NCI-H69 (cell line): ENCODE measurements around the gene C1QTNF12.
A peak's percentile ranks its signal among the peaks of the same experiment; 100 is the strongest.

Experiments
- DNase-seq: peaks from one replicate; lab custom pipeline; 2025; lab: John Stamatoyannopoulos, UW

Gene C1QTNF12

DNA sequence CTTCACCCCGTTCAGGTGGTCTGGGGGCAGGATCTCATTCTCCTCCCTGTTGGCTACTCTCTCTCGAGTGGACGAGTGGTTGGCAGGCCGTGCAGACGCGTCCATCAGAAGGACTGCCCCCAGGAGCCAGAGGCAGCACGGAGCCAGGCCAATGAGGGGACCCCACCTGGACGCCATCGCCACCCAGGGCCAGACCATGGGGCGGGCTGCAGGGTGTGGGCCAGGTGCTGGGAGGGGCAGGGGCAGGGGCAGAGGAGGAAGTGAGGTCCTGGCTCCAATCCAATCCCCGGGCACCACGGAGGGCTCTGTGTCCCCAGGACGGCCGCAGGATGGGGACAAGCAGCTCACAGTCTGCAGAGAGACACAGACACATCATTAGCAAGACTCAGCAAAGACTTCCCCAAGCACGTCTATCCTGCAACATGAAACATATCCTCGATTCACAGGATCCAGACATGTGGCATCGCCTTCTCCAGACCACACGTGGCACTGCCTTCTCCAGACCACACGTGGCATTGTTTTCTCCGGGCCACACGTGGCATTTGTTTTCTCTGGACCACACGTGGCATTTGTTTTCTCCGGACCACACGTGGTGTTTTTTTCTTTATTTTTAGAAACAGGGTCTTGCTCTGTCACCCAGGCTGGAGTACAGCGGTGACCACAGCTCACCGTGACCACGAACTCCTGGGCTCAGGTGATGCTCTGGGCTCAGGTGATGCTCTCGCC, 17.8 kb downstream of the C1QTNF12 start:
- no peak for DNase-seq

GRCh38 chr1:1228187-1228586, 18.3 kb downstream of the C1QTNF12 start:
- DNase-seq = no peak

DNA sequence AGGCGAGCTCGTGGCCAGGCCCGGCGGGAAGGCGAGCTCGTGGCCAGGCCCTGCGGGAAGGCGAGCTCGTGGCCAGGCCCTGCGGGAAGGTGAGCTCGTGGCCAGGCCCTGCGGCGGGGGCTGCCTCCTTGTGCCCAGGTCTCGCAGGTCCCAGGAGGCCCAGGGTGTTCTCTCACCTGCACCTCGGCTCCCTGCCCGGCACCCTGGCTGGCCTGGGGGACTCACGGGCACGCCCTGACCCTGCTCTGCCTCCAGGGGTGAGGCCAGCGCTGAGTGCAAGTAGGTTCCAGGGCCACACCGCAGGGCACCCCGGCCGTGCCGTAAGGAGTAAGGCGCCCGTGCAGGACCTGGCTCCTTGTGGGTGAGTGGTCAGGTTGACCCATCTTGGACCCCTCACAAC, 19.1 kb downstream of the C1QTNF12 start:
- no peak for DNase-seq

DNA sequence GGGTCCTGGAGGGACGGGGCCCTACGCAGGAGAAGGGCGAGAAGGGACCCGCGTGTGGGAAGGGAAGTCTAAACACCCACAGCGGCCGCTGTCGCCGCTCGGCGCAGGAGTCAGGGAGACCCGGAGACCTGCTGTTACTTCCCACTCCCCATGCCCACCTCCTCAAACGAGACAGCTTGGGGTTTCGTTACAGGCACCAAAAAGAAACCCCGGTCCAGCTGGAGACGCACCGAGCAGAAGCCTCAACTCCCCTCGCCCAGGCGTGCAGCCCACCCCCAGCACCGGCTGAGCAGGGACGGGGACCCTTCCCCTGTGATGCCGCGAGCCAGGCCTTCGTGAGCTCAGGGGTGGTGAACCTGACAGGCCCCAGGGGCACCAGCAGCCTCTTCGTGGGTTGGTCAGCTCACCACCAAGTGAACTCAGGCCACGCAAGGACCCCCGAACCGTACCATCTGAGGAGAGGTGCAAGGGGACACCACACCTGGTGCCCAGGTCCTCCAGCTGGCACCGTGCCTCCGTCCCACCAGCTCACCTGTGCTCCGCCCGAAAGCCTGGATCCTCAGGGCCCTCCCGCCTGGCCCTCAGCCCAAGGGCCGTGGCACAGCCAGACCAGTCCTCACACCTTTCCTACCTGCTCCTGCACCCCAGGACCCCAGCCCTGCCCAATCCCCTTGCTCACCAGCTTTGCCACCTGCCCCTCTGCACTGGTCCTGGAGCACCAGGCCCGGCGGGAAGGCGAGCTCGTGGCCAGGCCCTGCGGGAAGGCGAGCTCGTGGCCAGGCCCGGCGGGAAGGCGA, 19.8 kb downstream of the C1QTNF12 start:
- DNase-seq = no peak

GRCh38 chr1:1225913-1226312, 20.6 kb downstream of the C1QTNF12 start:
- DNase-seq = no peak

GRCh38 chr1:1225238-1225845, 21.2 kb downstream of the C1QTNF12 start:
- DNase-seq = no peak

GRCh38 chr1:1223891-1224290, 22.6 kb downstream of the C1QTNF12 start:
- DNase-seq = no peak

DNA sequence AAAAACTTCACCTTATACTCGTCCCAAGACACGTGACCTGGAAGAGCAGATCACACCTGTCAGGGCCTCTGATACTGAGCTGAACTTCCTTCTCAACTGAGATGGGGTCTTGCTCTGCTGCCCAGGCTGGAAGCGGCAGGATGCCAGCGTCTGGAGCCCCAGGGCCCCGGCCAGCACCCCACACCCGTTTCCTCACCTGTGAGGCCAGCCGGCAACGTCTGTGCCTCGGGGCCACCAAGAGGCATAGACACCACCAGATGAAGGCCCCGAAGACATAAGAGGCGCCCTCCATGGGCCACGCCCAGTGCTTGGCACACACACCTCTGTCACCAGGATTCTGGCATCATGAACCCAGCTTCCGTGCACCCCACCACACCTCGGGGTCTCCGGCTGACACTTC, 23.2 kb downstream of the C1QTNF12 start:
- DNase-seq = no peak

GRCh38 chr1:1222575-1223225, 23.8 kb downstream of the C1QTNF12 start:
- no peak for DNase-seq

- no peak for DNase-seq
Observed at GRCh38 chr1:1221887-1222574, 24.5 kb downstream of the C1QTNF12 start.

DNA sequence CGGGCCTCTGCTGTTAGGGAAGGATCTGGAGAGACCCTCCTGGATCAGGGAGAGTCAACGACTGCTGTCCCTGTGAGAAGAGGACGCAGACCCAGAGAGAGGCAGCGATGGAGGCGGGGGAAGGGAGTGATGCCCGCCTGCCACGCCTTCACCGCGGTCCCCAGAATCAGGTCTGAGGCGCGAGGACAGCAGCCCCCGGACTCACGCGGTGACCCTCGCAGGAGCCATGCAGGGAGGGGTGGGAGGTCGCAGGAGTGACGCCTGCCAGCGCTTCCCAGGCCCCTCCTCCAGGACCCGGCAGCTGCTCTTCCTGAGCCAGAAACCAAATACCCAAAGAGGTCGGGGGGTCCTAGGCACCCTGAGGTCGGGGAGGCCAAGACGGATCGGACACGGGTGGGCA, 26.3 kb downstream of the C1QTNF12 start:
- no peak for DNase-seq

DNA sequence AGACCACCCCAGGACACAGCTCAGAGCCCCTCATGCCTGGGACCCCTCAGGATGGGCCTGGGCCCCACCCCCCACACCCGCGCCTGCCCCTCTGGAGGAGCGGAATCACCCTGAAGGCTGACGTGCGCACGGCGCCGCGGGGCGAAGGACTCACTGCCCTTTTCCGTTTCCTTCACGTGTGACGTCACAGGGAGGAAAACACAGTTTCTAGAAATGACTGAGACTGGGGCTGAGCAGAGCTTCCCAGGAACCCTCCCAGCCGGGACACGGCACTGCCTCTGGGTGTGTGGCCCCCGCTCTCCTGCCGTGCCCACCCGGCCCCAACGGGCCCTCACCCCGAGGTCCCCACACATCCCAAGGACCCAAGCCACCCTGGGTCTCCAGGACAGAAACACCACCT, 27.2 kb downstream of the C1QTNF12 start:
- DNase-seq = no peak

DNA sequence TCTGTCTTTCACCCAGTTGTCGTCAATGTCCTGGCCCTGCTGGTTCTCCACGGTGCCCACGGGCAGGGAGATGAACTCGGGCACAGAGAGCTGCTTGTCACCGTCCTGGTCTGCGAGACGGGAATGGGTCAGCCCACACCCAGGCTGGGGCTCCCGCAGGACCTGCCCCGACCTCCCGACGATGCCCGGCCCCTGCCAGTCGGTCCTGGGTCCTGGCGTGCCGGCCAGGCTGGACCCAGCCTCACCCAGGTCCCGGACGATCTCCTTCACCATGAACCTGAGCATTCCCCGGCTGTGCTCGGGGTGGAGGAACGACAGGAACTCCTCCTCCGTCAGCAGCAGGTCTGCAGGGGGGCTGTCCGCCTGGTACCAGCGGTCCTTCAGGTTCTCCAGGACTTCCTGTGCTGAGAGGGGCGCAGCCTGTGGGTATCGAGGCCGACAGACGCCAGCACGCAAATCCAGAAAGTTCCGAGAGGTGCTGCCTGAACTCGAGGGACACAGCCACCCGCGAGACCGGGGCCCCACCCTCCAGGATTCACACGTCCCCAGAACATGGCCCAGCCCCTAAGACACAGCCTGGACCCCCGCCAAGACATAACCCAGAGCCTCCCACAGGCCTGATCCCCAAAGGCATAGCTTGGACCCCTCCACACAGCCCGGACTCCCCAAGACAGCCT, 27.9 kb downstream of the C1QTNF12 start:
- DNase-seq = no peak

DNA sequence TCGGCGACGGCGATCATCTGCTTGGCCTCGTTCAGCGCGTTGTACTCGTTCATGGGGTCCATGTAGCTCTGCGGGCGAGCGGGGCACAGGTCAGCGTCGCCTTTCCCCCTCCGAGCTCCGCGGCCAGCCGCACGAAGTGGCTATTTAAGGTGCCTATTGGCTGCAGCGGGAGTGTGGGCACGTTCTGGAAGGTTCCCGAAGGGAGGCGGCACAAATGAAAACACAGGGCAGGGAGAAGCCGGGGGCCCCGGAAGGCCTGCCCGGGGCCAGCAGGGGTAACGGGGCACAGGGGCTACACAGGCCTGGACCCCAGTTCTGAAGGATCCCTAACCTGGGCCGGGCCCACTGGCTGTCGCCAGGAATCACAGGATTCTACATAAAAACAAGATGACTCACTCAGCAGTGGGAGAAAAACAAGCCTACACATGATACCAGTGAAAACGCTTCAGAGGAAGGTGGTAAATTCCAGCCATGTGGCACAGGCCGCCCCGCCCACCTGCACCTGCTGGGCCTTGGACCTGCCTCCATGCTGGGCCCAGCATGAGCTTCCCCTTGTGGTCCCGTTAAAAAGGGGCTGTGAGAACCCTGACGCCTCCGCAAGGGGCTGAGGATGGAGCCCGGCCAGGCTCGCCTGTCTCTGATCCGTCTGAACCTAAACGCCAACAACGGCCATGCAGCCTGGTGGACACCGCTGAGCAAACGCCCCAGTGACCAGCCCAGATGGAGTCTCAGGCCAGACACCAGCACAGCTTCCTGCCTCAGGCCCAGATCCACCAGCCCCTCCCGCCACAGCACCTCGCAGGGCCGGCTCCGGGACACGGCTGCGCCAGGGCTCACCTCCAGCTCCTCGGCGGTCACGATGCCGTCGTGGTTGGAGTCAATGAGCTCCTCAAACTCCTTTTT, 28.6 kb downstream of the C1QTNF12 start:
- peak; percentile 14 for DNase-seq

DNA sequence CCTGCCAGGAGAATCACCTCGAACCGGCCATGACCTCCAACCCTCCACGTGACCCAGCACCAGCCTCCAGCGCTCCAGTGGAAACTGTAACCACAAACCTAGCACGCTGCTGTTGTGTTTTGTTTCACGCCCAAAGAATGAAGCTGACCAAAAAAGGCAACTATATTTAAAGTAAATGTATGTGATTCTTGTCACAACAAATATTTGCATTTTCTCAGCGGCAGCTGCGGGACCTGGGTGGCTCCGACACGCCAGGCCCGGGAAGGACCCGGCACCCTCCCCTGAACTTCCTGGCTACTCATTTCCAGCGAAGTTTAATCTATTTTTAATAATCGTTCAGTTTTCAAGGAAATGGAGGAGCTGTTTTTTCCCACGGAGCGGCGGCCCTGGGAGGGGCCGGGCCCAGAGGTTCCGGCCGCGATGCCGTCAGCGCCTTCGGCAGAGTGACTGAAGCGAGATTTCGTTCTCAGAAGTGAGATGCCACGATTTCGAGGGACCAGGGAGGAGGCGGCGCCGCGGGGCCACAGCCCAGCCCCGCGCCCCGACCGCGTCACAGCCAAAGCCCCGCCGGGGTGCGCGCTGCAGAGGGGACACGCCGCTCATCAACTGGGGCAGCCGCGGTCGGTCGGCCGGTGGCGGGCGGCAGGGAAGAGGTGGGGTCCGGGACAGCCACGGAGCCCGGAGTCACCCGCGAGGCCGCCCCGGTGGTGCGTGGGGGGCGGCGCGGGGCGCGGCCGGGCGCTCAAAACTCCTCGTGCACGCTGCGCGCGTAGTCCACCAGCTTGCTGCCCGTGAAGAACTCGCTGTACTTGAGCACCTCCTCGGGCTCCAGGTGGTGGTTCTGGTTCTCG, 29.5 kb downstream of the C1QTNF12 start:
- no peak for DNase-seq

GRCh38 chr1:1215881-1216605, 30.5 kb downstream of the C1QTNF12 start:
- DNase-seq = no peak

- no peak for DNase-seq
Observed at GRCh38 chr1:1215080-1215676, 31.3 kb downstream of the C1QTNF12 start.
